Fibroblast of lung (primary cell): ENCODE results near the gene CCDC85C. TPM values are rescaled to one million over a fixed set of nuclear protein-coding genes. Genes with fewer than 3 reads are reported as not detected.
A peak's percentile ranks its signal among the peaks of the same experiment; 100 is the strongest.

ENCODE experiments used
- DNase-seq, 2 donors: peaks; one replicate each; pipeline versions ENCODE4 v3.0.0 to v3.0.0-alpha.2; 2010; ENCODE audit warnings: low read depth in 2 of 2
- H2AFZ ChIP-seq: 2 replicates; pipeline ENCODE4 v1.5.1; 2012; ENCODE audit warnings: low read length, control low read depth, inconsistent platforms
- H3K27ac ChIP-seq: 2 replicates; pipeline ENCODE4 v1.5.1; 2011; ENCODE audit warnings: low read length, control low read depth; ENCODE audit not compliant: insufficient read depth
- H3K27me3 ChIP-seq: 2 replicates; pipeline ENCODE4 v1.5.1; 2011; ENCODE audit warnings: mild to moderate bottlenecking, low read length; ENCODE audit not compliant: control insufficient read depth, insufficient read depth
- H3K36me3 ChIP-seq: 2 replicates; pipeline ENCODE4 v1.5.1; 2011; ENCODE audit warnings: low read length; ENCODE audit not compliant: control insufficient read depth, insufficient read depth
- H3K4me1 ChIP-seq: 2 replicates; pipeline ENCODE4 v1.5.1; 2011; ENCODE audit warnings: low read length; ENCODE audit not compliant: control insufficient read depth, insufficient read depth; ENCODE audit errors: extremely low read depth
- H3K4me2 ChIP-seq: 2 replicates; pipeline ENCODE4 v1.5.1; 2011; ENCODE audit warnings: low read length, control low read depth; ENCODE audit not compliant: insufficient read depth; ENCODE audit errors: extremely low read depth
- H3K4me3 ChIP-seq, 4 experiments: fragments of 200-600 bp in 1 of 4; sonication (generic) in 1 of 4; replicated peaks in 1 of 4; 2 replicates each; pipeline ENCODE4 v1.5.1; 2011 to 2016; ENCODE audit warnings: low read length in 4 of 4, low read depth in 3 of 4, mild to moderate bottlenecking in 3 of 4, control low read depth in 2 of 4, inconsistent platforms in 1 of 4, mixed read lengths in 1 of 4; ENCODE audit not compliant: insufficient read depth in 1 of 4; ENCODE audit errors: control extremely low read depth in 1 of 4
- H3K79me2 ChIP-seq: 2 replicates; pipeline ENCODE4 v1.5.1; 2012; ENCODE audit warnings: mild to moderate bottlenecking, low read length, inconsistent platforms; ENCODE audit not compliant: control insufficient read depth, insufficient read depth
- H3K9ac ChIP-seq: 2 replicates; pipeline ENCODE4 v1.5.1; 2011; ENCODE audit warnings: mild to moderate bottlenecking, low read length, control low read depth; ENCODE audit not compliant: insufficient read depth
- H3K9me3 ChIP-seq: 2 replicates; pipeline ENCODE4 v1.5.1; 2012; ENCODE audit warnings: low read depth, low read length; ENCODE audit not compliant: control insufficient read depth, insufficient read depth
- H4K20me1 ChIP-seq: 2 replicates; pipeline ENCODE4 v1.5.1; 2011; ENCODE audit warnings: low read length; ENCODE audit not compliant: control insufficient read depth, insufficient read depth; ENCODE audit errors: extremely low read depth
- CTCF ChIP-seq, 2 donors: IDR thresholded peaks in 1 of 2; conservative IDR thresholded peaks in 1 of 2; 1 replicate in 1 of 2; 2 replicates in 1 of 2; pipeline ENCODE4 v1.5.1; 2011 to 2012; ENCODE audit warnings: low read length in 2 of 2, control low read depth in 1 of 2, inconsistent platforms in 1 of 2, low read depth in 1 of 2, mild to moderate bottlenecking in 1 of 2
- EZH2 ChIP-seq: IDR thresholded peaks from 2 replicates; pipeline ENCODE4 v1.5.1; 2012; ENCODE audit warnings: low read length, control low read depth, mild to moderate bottlenecking; ENCODE audit errors: missing control alignments
- polyA plus RNA-seq, 2 donors: library from polyadenylated mRNA; depleted of rRNA in 1 of 2; stranded (reverse) in 1 of 2; unstranded in 1 of 2; fragments of >200 nt; gene quantifications; 2 replicates each; pipeline ENCODE4 v1.2.1, GENCODE V29; 2011 to 2012; ENCODE audit warnings: missing spikeins in 1 of 2
- total RNA-seq: library from RNA; depleted of rRNA; stranded (reverse); fragments of >200 nt; gene quantifications from 2 replicates; pipeline ENCODE4 v1.2.1, GENCODE V29; 2014

The CCDC85C gene
- total and polyA plus RNA-seq, 2 donors (not counting 1 experiment from before 2014, with no cell fraction given), result 4.6 to 9.6 TPM

DNA sequence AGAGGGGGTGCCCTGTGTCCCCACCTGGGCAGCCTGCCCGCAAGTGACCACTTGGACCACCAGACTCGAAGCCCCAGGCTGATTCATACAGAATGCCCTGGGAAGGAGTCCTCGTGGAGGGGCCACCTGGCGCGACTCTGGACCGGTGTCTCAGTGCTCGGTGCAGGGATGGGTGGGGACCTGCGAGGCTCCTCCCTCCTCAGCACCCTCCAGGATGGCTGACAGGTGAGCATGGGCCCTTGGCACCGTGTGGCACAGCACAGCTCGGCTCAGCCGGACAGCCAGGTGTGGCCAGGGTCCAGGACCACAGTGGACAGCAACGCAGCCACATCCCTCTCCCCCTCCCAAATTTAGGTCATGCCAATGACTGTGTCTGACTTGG is 78.3 kb downstream of the CCDC85C start:
- Histone ChIP-seq H3K9ac (no peak overlapping the region), H2AFZ (no peak overlapping the region), H3K4me2 (no peak overlapping the region), H3K4me1 (peaks cover 12% of the 10 kb centered on the region), H3K27me3 (no peaks in the 10 kb centered on the region), H3K4me3 (no peak overlapping the region), H3K36me3 (no peaks in the 10 kb centered on the region), H3K9me3 (no peaks in the 10 kb centered on the region), H3K27ac (no peak overlapping the region), H3K79me2 (no peaks in the 10 kb centered on the region), H4K20me1 (no peaks in the 10 kb centered on the region)
- TF ChIP-seq CTCF (conservative IDR thresholded peaks at IDR 0.05 in 1 of 2, IDR thresholded peaks at IDR 0.05 in 1 of 2; ENCODE audit: low read depth in 1 of 2, low read length in 2 of 2) (no peak), EZH2 (no peak)
- DNase-seq, result no peak

DNA sequence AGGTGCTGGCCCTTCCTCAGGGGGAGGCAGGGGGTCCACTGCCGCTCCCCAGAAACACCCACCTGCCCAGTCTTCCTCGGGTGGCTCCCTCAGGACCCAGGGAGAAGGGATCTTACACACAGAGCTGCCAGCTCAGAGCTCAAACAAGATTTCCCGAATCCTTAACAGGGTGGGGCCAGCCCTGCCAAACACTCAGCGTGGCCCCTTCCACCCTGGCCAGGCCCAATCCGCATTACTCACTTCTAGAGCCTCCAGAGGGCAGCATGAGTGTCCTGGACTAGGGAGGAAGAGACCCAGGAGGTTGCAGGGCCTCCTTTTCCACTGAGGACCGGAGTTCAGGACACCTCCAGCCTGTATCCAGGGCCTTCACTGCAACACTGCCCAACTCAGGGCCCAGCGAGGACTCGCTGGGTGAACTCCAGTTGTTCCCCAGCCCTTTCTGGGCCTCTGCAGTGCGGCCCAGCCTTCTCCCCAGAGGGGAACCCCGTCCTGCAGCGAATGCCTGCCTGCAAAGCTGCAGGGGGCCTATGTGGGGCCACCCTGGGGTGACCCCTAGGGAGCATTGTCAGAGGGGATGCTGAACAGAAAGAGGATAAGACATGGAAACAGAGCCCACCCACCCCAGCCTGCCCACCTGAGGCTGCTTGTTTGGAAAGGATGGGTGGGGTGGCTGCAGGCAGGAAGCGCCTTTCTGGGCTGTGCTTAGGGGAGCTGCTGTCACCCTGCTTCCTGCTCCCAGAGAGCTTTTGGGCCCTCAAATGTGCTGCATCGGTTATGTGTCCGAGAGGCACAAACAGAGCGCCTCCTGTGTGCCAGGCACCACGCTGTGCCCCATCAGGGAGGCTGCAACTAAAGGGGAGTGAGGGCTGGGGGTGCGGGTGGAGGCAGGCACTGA is 79.0 kb downstream of the CCDC85C start:
- no peaks in the 10 kb centered on the region for H3K36me3 ChIP-seq
- peaks cover 12% of the 10 kb centered on the region for H3K4me1 ChIP-seq
- H3K79me2 ChIP-seq, result no peaks in the 10 kb centered on the region
- H4K20me1 ChIP-seq, result no peaks in the 10 kb centered on the region
- H3K4me2 ChIP-seq, result no peak overlapping the region
- H2AFZ ChIP-seq, result no peak overlapping the region
- H3K27me3 ChIP-seq, result no peaks in the 10 kb centered on the region
- H3K27ac ChIP-seq, result no peak overlapping the region
- H3K4me3 ChIP-seq, result no peak overlapping the region
- peak; percentile 66 to 68 for DNase-seq
- no peak for TF ChIP-seq EZH2
- peak; percentile 15 to 52 for TF ChIP-seq CTCF (conservative IDR thresholded peaks at IDR 0.05 in 1 of 2, IDR thresholded peaks at IDR 0.05 in 1 of 2; ENCODE audit: low read depth in 1 of 2, low read length in 2 of 2)
- H3K9ac ChIP-seq, result no peak overlapping the region
- no peaks in the 10 kb centered on the region for H3K9me3 ChIP-seq

GRCh38 chr14:99524091-99524661 is 79.8 kb downstream of the CCDC85C start:
- Histone ChIP-seq H3K9me3 (no peaks in the 10 kb centered on the region), H3K4me1 (peaks cover 12% of the 10 kb centered on the region)

More at GRCh38 chr14:99524091-99524661, 79.8 kb downstream of the CCDC85C start:
- H3K4me3 ChIP-seq, result no peak overlapping the region
- H3K27me3 ChIP-seq, result no peaks in the 10 kb centered on the region
- no peaks in the 10 kb centered on the region for H3K36me3 ChIP-seq
- H3K27ac ChIP-seq, result no peak overlapping the region
- no peak overlapping the region for H3K4me2 ChIP-seq
- no peaks in the 10 kb centered on the region for H4K20me1 ChIP-seq
- H3K9ac ChIP-seq, result no peak overlapping the region
- TF ChIP-seq CTCF (conservative IDR thresholded peaks at IDR 0.05 in 1 of 2, IDR thresholded peaks at IDR 0.05 in 1 of 2; ENCODE audit: low read depth in 1 of 2, low read length in 2 of 2), result no peak
- no peak for TF ChIP-seq EZH2
- no peaks in the 10 kb centered on the region for H3K79me2 ChIP-seq
- peak in 1 of 2 donors; percentile 60 for DNase-seq
- no peak overlapping the region for H2AFZ ChIP-seq
